WTC11 (cell line): ENCODE measurements around the gene CHEK2. TPM values are rescaled to one million over a fixed set of nuclear protein-coding genes. Genes with fewer than 3 reads are reported as not detected.

ENCODE experiments used
- ATAC-seq: fragments of 200-7000 bp; cut with Tn5 transposase; 2 replicates; pipeline ENCODE4 v1.10.0; 2021; ENCODE audit warnings: mild to moderate bottlenecking, moderate library complexity
- CTCF ChIA-PET: fragments of 300-600 bp; sonication (Branson Sonifier 250); formaldehyde crosslinking; loops from one replicate; lab custom pipeline; 2021; ENCODE audit warnings: antibody characterized with exemption; lab: Charles Lee
- POLR2A ChIA-PET: fragments of 350-600 bp; sonication (Branson Sonifier 250); formaldehyde crosslinking; loops from one replicate; lab custom pipeline; 2021; ENCODE audit warnings: antibody characterized with exemption; lab: Charles Lee
- DNase-seq: peaks from one replicate; pipeline ENCODE4 v3.0.0; 2021; ENCODE audit warnings: low spot score
- H3K27ac Mint-ChIP-seq: 2 replicates; pipeline ENCODE4 v1.8.0; 2021; ENCODE audit warnings: mixed read lengths
- H3K27me3 Mint-ChIP-seq: 2 replicates; pipeline ENCODE4 v1.8.0; 2021; ENCODE audit warnings: low read depth, mild to moderate bottlenecking, moderate library complexity, mixed read lengths
- H3K36me3 Mint-ChIP-seq: 2 replicates; pipeline ENCODE4 v1.8.0; 2021; ENCODE audit warnings: mixed read lengths
- H3K4me1 Mint-ChIP-seq: 2 replicates; pipeline ENCODE4 v1.8.0; 2022; ENCODE audit warnings: mixed read lengths
- H3K4me3 Mint-ChIP-seq: 2 replicates; pipeline ENCODE4 v1.8.0; 2021; ENCODE audit warnings: mild to moderate bottlenecking, moderate library complexity, mixed read lengths
- H3K9me3 Mint-ChIP-seq: 2 replicates; pipeline ENCODE4 v1.8.0; 2021; ENCODE audit warnings: mixed read lengths
- ELF4 ChIP-seq: sonication (generic); formaldehyde crosslinking; IDR thresholded peaks from 2 replicates; pipeline ENCODE4 v1.8.1; 2022; ENCODE audit warnings: low read depth, mild to moderate bottlenecking, moderate library complexity, missing genetic modification reagents
- GRHL2 ChIP-seq: fragments of 250-450 bp; sonication (Bioruptor Pico); IDR thresholded peaks from 2 replicates; pipeline ENCODE4 v1.8.0; 2022; ENCODE audit warnings: mild to moderate bottlenecking, moderate library complexity; ENCODE audit not compliant: insufficient replicate concordance, severe bottlenecking
- GTF2I ChIP-seq: fragments of 250-450 bp; sonication (Bioruptor Pico); conservative IDR thresholded peaks from 2 replicates; pipeline ENCODE4 v1.4.0; 2021; ENCODE audit warnings: mild to moderate bottlenecking
- MXD4 ChIP-seq: fragments of 250-450 bp; sonication (Bioruptor Pico); IDR thresholded peaks from 2 replicates; pipeline ENCODE4 v1.8.0; 2021; ENCODE audit warnings: mild to moderate bottlenecking, moderate library complexity, borderline replicate concordance
- NFATC4 ChIP-seq: fragments of 250-450 bp; sonication (Bioruptor Pico); IDR thresholded peaks from 2 replicates; pipeline ENCODE4 v1.9.0; 2021; ENCODE audit warnings: mild to moderate bottlenecking
- NFE2L1 ChIP-seq: sonication (generic); formaldehyde crosslinking; IDR thresholded peaks from 2 replicates; pipeline ENCODE4 v1.8.1; 2023; ENCODE audit warnings: missing genetic modification reagents
- NFYB ChIP-seq: sonication (generic); formaldehyde crosslinking; conservative IDR thresholded peaks from 2 replicates; pipeline ENCODE4 v1.8.0; 2022; ENCODE audit warnings: low read depth, missing genetic modification reagents
- NR1H2 ChIP-seq: sonication (generic); formaldehyde crosslinking; IDR thresholded peaks from 2 replicates; pipeline ENCODE4 v1.9.0; 2021; ENCODE audit warnings: mild to moderate bottlenecking, moderate library complexity, missing genetic modification reagents
- OVOL2 ChIP-seq: fragments of 250-450 bp; sonication (Bioruptor Pico); IDR thresholded peaks from 2 replicates; pipeline ENCODE4 v1.9.0; 2021; ENCODE audit warnings: mild to moderate bottlenecking, borderline replicate concordance
- PREB ChIP-seq: sonication (generic); formaldehyde crosslinking; IDR thresholded peaks from 2 replicates; pipeline ENCODE4 v1.8.1; 2022; ENCODE audit warnings: mild to moderate bottlenecking, missing genetic modification reagents, moderate library complexity, borderline replicate concordance
- RORB ChIP-seq: fragments of 250-450 bp; sonication (Bioruptor Pico); IDR thresholded peaks from 2 replicates; pipeline ENCODE4 v1.9.0; 2021; ENCODE audit warnings: mild to moderate bottlenecking
- SMAD3 ChIP-seq: sonication (generic); formaldehyde crosslinking; IDR thresholded peaks from 2 replicates; pipeline ENCODE4 v1.8.0; 2022; ENCODE audit warnings: missing genetic modification reagents, mild to moderate bottlenecking, borderline replicate concordance
- TCF7 ChIP-seq: sonication (generic); formaldehyde crosslinking; IDR thresholded peaks from 2 replicates; pipeline ENCODE4 v1.8.0; 2022; ENCODE audit warnings: mild to moderate bottlenecking, low read depth, missing genetic modification reagents, moderate library complexity
- ZNF138 ChIP-seq: sonication (generic); formaldehyde crosslinking; conservative IDR thresholded peaks from 2 replicates; pipeline ENCODE4 v1.8.1; 2022; ENCODE audit warnings: mild to moderate bottlenecking, moderate library complexity, missing genetic modification reagents
- ZNF396 ChIP-seq: fragments of 250-450 bp; sonication (Bioruptor Pico); IDR thresholded peaks from 2 replicates; pipeline ENCODE4 v1.8.0; 2021; ENCODE audit warnings: mild to moderate bottlenecking, moderate library complexity, borderline replicate concordance
- total RNA-seq: library from RNA; stranded (reverse); gene quantifications from 3 replicates; pipeline ENCODE4 v1.2.3, GENCODE V29; 2021
- TF ChIP-seq, protein P1 (sequence below): fragments of 250-450 bp; sonication (Bioruptor Pico); IDR thresholded peaks from 2 replicates; pipeline ENCODE4 v1.9.0; 2021; ENCODE audit warnings: mild to moderate bottlenecking
- TF ChIP-seq, protein P2 (sequence below): sonication (generic); formaldehyde crosslinking; IDR thresholded peaks from 2 replicates; pipeline ENCODE4 v1.8.1; 2023; ENCODE audit warnings: mild to moderate bottlenecking, missing genetic modification reagents, borderline replicate concordance
- TF ChIP-seq, protein P3 (sequence below): sonication (generic); formaldehyde crosslinking; IDR thresholded peaks from 2 replicates; pipeline ENCODE4 v1.8.1; 2023; ENCODE audit warnings: mild to moderate bottlenecking, missing genetic modification reagents
- TF ChIP-seq, protein P4 (sequence below): sonication (generic); formaldehyde crosslinking; IDR thresholded peaks from 2 replicates; pipeline ENCODE4 v1.8.1; 2023; ENCODE audit warnings: mild to moderate bottlenecking, missing genetic modification reagents
- TF ChIP-seq, protein P5 (sequence below): sonication (generic); formaldehyde crosslinking; IDR thresholded peaks from 2 replicates; pipeline ENCODE4 v1.8.1; 2022; ENCODE audit warnings: low read depth, missing genetic modification reagents, borderline replicate concordance

The CHEK2 gene
- total RNA-seq, 1 experiment from 2014 or later: 124 TPM

- TF ChIP-seq ELF4 (CRISPR knock-in tag) (no peak), RORB (CRISPR knock-in tag) (no peak), GRHL2 (no peak), NR1H2 (CRISPR knock-in tag) (no peak), NFATC4 (no peak), ZNF138 (CRISPR knock-in tag) (no peak)
- TF ChIP-seq, protein P1, sequence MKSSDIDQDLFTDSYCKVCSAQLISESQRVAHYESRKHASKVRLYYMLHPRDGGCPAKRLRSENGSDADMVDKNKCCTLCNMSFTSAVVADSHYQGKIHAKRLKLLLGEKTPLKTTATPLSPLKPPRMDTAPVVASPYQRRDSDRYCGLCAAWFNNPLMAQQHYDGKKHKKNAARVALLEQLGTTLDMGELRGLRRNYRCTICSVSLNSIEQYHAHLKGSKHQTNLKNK: no peak
- TF ChIP-seq, protein P2, sequence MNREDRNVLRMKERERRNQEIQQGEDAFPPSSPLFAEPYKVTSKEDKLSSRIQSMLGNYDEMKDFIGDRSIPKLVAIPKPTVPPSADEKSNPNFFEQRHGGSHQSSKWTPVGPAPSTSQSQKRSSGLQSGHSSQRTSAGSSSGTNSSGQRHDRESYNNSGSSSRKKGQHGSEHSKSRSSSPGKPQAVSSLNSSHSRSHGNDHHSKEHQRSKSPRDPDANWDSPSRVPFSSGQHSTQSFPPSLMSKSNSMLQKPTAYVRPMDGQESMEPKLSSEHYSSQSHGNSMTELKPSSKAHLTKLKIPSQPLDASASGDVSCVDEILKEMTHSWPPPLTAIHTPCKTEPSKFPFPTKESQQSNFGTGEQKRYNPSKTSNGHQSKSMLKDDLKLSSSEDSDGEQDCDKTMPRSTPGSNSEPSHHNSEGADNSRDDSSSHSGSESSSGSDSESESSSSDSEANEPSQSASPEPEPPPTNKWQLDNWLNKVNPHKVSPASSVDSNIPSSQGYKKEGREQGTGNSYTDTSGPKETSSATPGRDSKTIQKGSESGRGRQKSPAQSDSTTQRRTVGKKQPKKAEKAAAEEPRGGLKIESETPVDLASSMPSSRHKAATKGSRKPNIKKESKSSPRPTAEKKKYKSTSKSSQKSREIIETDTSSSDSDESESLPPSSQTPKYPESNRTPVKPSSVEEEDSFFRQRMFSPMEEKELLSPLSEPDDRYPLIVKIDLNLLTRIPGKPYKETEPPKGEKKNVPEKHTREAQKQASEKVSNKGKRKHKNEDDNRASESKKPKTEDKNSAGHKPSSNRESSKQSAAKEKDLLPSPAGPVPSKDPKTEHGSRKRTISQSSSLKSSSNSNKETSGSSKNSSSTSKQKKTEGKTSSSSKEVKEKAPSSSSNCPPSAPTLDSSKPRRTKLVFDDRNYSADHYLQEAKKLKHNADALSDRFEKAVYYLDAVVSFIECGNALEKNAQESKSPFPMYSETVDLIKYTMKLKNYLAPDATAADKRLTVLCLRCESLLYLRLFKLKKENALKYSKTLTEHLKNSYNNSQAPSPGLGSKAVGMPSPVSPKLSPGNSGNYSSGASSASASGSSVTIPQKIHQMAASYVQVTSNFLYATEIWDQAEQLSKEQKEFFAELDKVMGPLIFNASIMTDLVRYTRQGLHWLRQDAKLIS (CRISPR knock-in tag): no peak
- TF ChIP-seq, protein P3, sequence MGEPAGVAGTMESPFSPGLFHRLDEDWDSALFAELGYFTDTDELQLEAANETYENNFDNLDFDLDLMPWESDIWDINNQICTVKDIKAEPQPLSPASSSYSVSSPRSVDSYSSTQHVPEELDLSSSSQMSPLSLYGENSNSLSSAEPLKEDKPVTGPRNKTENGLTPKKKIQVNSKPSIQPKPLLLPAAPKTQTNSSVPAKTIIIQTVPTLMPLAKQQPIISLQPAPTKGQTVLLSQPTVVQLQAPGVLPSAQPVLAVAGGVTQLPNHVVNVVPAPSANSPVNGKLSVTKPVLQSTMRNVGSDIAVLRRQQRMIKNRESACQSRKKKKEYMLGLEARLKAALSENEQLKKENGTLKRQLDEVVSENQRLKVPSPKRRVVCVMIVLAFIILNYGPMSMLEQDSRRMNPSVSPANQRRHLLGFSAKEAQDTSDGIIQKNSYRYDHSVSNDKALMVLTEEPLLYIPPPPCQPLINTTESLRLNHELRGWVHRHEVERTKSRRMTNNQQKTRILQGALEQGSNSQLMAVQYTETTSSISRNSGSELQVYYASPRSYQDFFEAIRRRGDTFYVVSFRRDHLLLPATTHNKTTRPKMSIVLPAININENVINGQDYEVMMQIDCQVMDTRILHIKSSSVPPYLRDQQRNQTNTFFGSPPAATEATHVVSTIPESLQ (CRISPR knock-in tag): no peak
- TF ChIP-seq, protein P4, sequence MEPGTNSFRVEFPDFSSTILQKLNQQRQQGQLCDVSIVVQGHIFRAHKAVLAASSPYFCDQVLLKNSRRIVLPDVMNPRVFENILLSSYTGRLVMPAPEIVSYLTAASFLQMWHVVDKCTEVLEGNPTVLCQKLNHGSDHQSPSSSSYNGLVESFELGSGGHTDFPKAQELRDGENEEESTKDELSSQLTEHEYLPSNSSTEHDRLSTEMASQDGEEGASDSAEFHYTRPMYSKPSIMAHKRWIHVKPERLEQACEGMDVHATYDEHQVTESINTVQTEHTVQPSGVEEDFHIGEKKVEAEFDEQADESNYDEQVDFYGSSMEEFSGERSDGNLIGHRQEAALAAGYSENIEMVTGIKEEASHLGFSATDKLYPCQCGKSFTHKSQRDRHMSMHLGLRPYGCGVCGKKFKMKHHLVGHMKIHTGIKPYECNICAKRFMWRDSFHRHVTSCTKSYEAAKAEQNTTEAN: no peak
- TF ChIP-seq, protein P5, sequence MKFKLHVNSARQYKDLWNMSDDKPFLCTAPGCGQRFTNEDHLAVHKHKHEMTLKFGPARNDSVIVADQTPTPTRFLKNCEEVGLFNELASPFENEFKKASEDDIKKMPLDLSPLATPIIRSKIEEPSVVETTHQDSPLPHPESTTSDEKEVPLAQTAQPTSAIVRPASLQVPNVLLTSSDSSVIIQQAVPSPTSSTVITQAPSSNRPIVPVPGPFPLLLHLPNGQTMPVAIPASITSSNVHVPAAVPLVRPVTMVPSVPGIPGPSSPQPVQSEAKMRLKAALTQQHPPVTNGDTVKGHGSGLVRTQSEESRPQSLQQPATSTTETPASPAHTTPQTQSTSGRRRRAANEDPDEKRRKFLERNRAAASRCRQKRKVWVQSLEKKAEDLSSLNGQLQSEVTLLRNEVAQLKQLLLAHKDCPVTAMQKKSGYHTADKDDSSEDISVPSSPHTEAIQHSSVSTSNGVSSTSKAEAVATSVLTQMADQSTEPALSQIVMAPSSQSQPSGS: no peak
- H3K9me3 Mint-ChIP-seq: peaks cover 14% of the 10 kb centered on the region
- peak overlapping the region; percentile 3; the same call in 1 of the 2 replicates for H3K27ac Mint-ChIP-seq
- no peaks in the 10 kb centered on the region for H3K27me3 Mint-ChIP-seq
- DNase-seq (no peak), ATAC-seq (no peak)
- CTCF ChIA-PET: interaction anchor here (1.1 to 1.2 kb wide), 2 partner anchors 10 to 518 kb away, joined by 3 read pairs; no protein-coding TSS in a partner anchor
- H3K4me1 Mint-ChIP-seq: peaks cover 13% of the 10 kb centered on the region
- POLR2A ChIA-PET: interaction anchor here (1.0 to 1.6 kb wide), 2 partner anchors 29 to 151 kb away, joined by 3 to 6 read pairs; partner anchors contain the start of gene XBP1
- H3K4me3 Mint-ChIP-seq: no peak overlapping the region
- H3K36me3 Mint-ChIP-seq: peaks cover 27% of the 10 kb centered on the region
These were observed 29.7 kb upstream of the CHEK2 start for GRCh38 chr22:28771195-28771791.

DNA sequence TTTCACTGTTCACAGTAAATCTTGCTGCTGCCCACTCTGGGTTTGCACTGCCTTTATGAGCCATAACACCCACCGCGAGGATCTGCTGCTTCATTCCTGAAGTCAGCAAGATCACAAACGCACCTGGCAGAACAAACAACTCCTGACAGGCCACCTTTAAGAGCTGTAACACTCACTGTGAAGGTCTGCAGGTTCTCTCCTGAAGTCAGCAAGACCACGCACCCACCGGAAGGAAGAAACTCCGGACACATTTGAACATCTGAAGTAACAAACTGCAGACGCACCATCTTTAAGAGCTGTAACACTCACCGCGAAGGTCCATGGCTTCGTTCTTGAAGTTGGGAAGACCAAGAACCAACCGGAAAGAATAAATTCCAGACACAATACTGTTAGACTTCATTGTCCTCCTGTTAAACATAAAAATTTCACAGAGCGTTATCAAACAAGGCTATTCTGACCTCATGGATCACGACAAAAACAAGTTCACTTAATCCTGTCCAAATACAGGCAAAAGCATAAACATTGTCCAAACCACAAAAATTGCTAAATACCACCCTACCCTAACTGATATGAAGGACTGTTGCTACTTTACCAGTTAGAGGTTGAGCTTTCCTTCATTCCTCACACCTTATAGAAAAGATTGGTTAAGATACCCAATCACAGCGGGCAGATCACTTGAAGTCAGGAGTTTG, 27.9 kb upstream of the CHEK2 start:
- no peak for DNase-seq
- H3K36me3 Mint-ChIP-seq: peaks cover 10% of the 10 kb centered on the region
- no peak overlapping the region for H3K4me3 Mint-ChIP-seq
- peaks cover 13% of the 10 kb centered on the region for H3K4me1 Mint-ChIP-seq
- H3K9me3 Mint-ChIP-seq: peaks cover 14% of the 10 kb centered on the region
- peak overlapping the region; percentile 17; the same call in 1 of the 2 replicates for H3K27ac Mint-ChIP-seq
- POLR2A ChIA-PET: no interaction called here
- CTCF ChIA-PET: no interaction called here
- TF ChIP-seq, protein P3 (CRISPR knock-in tag): no peak
- TF ChIP-seq GTF2I (CRISPR knock-in tag): no peak
- TF ChIP-seq TCF7 (CRISPR knock-in tag): no peak
- TF ChIP-seq NFYB (CRISPR knock-in tag): no peak
- no peak for TF ChIP-seq OVOL2
- no peak for TF ChIP-seq SMAD3 (CRISPR knock-in tag)
- TF ChIP-seq PREB (CRISPR knock-in tag): no peak
- TF ChIP-seq NFE2L1 (CRISPR knock-in tag): no peak
- TF ChIP-seq ZNF396: no peak
- TF ChIP-seq MXD4: no peak
- TF ChIP-seq, protein P4: no peak
- no peaks in the 10 kb centered on the region for H3K27me3 Mint-ChIP-seq
- ATAC-seq: no peak
